ENCODE data around the gene CYP4F12. TPM values are rescaled to one million over a fixed set of nuclear protein-coding genes. Genes with fewer than 3 reads are reported as not detected.

Gene CYP4F12
- total and polyA plus RNA-seq, 11 donors = 1.1 to 8.9 (median 3.1) TPM

DNA sequence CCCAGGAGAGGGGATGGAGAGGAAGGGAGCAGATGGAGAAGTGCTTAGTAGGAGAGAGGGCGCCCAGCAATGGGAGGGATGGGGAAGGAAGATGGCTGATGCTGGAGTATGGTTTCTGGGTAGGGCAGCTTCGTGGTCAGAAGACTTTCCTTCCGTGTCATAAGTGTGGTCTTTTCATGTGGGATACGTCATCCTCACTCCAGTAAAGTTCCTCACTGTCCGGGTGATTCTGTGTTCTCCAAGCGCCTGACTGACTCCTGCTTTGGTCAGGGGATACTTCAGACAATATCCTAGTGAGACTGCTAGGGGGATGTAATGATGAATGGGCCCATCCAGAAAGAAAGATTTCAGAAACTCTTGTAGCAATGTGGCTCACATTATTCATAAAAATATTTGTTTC, 61.0 kb downstream of the CYP4F12 start:
- H3K27ac ChIP-seq = no peak overlapping the region
- peaks cover 0 to 13% (median 0%) of the 10 kb centered on the region in 12 donors for H3K9me3 ChIP-seq
- ATAC-seq = no peak
- intact Hi-C loops (cut with DNase I) = no loop called here
- no peak overlapping the region for H3K4me3 ChIP-seq
- peaks cover 0 to 7% (median 0%) of the 10 kb centered on the region in 12 donors for H3K4me1 ChIP-seq
- DNase-seq = no peak
- no peaks in the 10 kb centered on the region for H3K27me3 ChIP-seq
- WGBS, 4 donors = 60 to 75% (median 67%) methylated on average over 6 of the region's 6 CpGs
- TF ChIP-seq POLR2A (IDR thresholded peaks at IDR 0.05) = no peak
- TF ChIP-seq, protein P1, sequence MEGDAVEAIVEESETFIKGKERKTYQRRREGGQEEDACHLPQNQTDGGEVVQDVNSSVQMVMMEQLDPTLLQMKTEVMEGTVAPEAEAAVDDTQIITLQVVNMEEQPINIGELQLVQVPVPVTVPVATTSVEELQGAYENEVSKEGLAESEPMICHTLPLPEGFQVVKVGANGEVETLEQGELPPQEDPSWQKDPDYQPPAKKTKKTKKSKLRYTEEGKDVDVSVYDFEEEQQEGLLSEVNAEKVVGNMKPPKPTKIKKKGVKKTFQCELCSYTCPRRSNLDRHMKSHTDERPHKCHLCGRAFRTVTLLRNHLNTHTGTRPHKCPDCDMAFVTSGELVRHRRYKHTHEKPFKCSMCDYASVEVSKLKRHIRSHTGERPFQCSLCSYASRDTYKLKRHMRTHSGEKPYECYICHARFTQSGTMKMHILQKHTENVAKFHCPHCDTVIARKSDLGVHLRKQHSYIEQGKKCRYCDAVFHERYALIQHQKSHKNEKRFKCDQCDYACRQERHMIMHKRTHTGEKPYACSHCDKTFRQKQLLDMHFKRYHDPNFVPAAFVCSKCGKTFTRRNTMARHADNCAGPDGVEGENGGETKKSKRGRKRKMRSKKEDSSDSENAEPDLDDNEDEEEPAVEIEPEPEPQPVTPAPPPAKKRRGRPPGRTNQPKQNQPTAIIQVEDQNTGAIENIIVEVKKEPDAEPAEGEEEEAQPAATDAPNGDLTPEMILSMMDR (IDR thresholded peaks at IDR 0.05) = no peak
- no peaks in the 10 kb centered on the region for H3K36me3 ChIP-seq

DNA sequence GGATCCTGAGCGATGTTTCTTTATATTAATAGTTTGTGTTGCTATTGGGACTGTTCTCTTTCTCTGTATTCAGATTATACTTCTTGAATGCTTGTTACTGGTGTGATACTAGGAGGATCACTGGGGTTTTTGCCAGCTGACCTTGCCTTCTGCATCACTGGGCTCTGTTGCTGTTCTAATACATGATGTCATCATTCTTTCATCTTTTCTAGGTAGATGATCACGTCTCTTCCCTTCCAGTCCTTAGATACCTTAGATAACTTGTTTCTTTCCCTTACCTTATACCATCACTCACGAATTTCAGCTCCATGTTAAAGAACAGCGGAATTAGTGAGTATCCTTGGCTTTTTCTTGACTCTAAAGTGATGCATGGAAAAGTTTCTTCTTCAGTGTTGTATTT, 64.8 kb downstream of the CYP4F12 start, which contains the start of gene OR10H3:
TSS of gene OR10H3 (plus strand) at position 264 of the 400 bp plus-strand sequence. CDS start 3,408 bp downstream, outside the sequence.
- no peaks in the 10 kb centered on the region for H3K36me3 ChIP-seq
- no peak within 1 kb of the TSS for H3K27ac ChIP-seq
- DNase-seq = no peak
- H3K9me3 ChIP-seq = peaks cover 0 to 23% (median 15%) of the 10 kb centered on the region in 12 donors
- H3K4me3 ChIP-seq = no peak within 1 kb of the TSS
- H3K27me3 ChIP-seq = peaks cover 0 to 4% (median 0%) of the 10 kb centered on the region in 9 donors
- TF ChIP-seq, protein P1 (IDR thresholded peaks at IDR 0.05) = no peak
- TF ChIP-seq POLR2A (IDR thresholded peaks at IDR 0.05) = no peak
- WGBS, 4 donors = 62 to 67% (median 65%) methylated on average over 4 of the region's 4 CpGs
- no peak for ATAC-seq
- intact Hi-C loops (cut with DNase I) = no loop called here
- H3K4me1 ChIP-seq = peaks cover 0 to 1% (median 0%) of the 10 kb centered on the region in 12 donors

DNA sequence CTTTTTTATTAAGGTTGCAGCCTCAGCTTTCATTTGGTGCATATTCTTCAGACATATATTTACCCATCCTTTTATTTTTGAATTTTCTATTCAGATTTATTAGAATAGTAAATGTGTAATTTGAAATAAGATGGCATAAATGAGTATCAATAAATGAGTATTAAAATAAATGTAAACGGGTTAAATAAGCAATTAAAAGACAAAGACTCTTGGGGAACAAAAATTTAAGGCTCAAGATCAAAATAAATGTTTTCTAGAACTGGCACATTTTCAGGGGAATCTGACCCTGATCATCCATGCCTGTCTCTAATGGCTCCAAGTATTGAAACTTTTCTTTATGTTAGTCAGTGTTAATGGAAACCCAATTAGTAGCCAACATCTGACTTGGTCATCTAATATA, 67.9 kb downstream of the CYP4F12 start:
- TF ChIP-seq POLR2A (IDR thresholded peaks at IDR 0.05) = no peak
- TF ChIP-seq, protein P1 (IDR thresholded peaks at IDR 0.05) = no peak
- ATAC-seq = no peak
- H3K9me3 ChIP-seq = peaks cover 0 to 23% (median 15%) of the 10 kb centered on the region in 12 donors
- 57 to 67% (median 63%) methylated on average over 1 of the region's 1 CpG for WGBS, 4 donors
- H3K4me3 ChIP-seq = no peak overlapping the region
- H3K27me3 ChIP-seq = peaks cover 0 to 13% (median 0%) of the 10 kb centered on the region in 9 donors
- DNase-seq = no peak
- H3K27ac ChIP-seq = no peak overlapping the region
- H3K4me1 ChIP-seq = no peaks in the 10 kb centered on the region
- no peaks in the 10 kb centered on the region for H3K36me3 ChIP-seq
- intact Hi-C loops (cut with DNase I) = no loop called here

Other genes with a start within 250 kb of the CYP4F12 start
- 10 to 100 TPM; 23.1 to 52.4 (median 25.7) TPM for gene WIZ, start 223.1 kb upstream of the CYP4F12 start, total RNA-seq
- gene WIZ, start 223.1 kb upstream of the CYP4F12 start, polyA plus RNA-seq = 10 to 100 TPM; 19.0 to 26.2 TPM
- 1 to 10 TPM in 5 of 9 donors, under 1 TPM in 4; 0.42 to 9.1 (median 1.0) TPM for gene RASAL3, start 208.5 kb upstream of the CYP4F12 start, total RNA-seq
- gene RASAL3, start 208.5 kb upstream of the CYP4F12 start, polyA plus RNA-seq = under 1 TPM; 0.60 to 0.99 TPM
- gene PGLYRP2, start 193.6 kb upstream of the CYP4F12 start, total RNA-seq = not detected
- gene PGLYRP2, start 193.6 kb upstream of the CYP4F12 start, polyA plus RNA-seq = not detected
- under 1 TPM in 1 of 9 donors, not detected in 8; 0.29 TPM for gene CYP4F22, start 164.6 kb upstream of the CYP4F12 start, total RNA-seq
- not detected for gene CYP4F22, start 164.6 kb upstream of the CYP4F12 start, polyA plus RNA-seq
- gene CYP4F8, start 57.9 kb upstream of the CYP4F12 start, total RNA-seq = not detected
- gene CYP4F8, start 57.9 kb upstream of the CYP4F12 start, polyA plus RNA-seq = not detected
- gene CYP4F3, start 32.2 kb upstream of the CYP4F12 start, total RNA-seq = 1 to 10 TPM in 2 of 9 donors, under 1 TPM in 4, not detected in 3; 0.12 to 1.9 (median 0.30) TPM
- gene CYP4F3, start 32.2 kb upstream of the CYP4F12 start, polyA plus RNA-seq = under 1 TPM in 1 of 2 donors, not detected in 1; 0.04 TPM
- not detected for gene OR10H2, start 54.9 kb downstream of the CYP4F12 start, total RNA-seq
- gene OR10H2, start 54.9 kb downstream of the CYP4F12 start, polyA plus RNA-seq = not detected
- gene OR10H3, start 64.9 kb downstream of the CYP4F12 start, total RNA-seq = not detected
- gene OR10H3, start 64.9 kb downstream of the CYP4F12 start, polyA plus RNA-seq = not detected
- not detected for gene OR10H5, start 114.6 kb downstream of the CYP4F12 start, total RNA-seq
- gene OR10H5, start 114.6 kb downstream of the CYP4F12 start, polyA plus RNA-seq = not detected
- under 1 TPM in 1 of 9 donors, not detected in 8; 0.07 TPM for gene OR10H1, start 142.6 kb downstream of the CYP4F12 start, total RNA-seq
- not detected for gene OR10H1, start 142.6 kb downstream of the CYP4F12 start, polyA plus RNA-seq
- gene CYP4F2, start 225.0 kb downstream of the CYP4F12 start, total RNA-seq = not detected
- not detected for gene CYP4F2, start 225.0 kb downstream of the CYP4F12 start, polyA plus RNA-seq